Measurements from ENCODE around the gene ZNF439.
"Not testable (repeated sequence)": the region's sequence is repeated elsewhere in the genome, so short reads cannot be mapped to it uniquely, and the experiment has no call there.

The ZNF439 gene

GRCh38 chr19:11848594-11849469 lies at the start of gene ZNF439:
TSS of gene ZNF439 (plus strand) at chr19:11848726. CDS start at chr19:11848868, 142 bp downstream.
- H3K9me3 Mint-ChIP-seq: no peaks in the 10 kb centered on the region
- H3K27me3 Mint-ChIP-seq: no peaks in the 10 kb centered on the region
- peak within 1 kb of the TSS; percentile 83 for H3K27ac Mint-ChIP-seq
- peaks cover 22% of the 10 kb centered on the region for H3K36me3 Mint-ChIP-seq (ENCODE audit: low read depth)
- H3K4me1 Mint-ChIP-seq: peaks cover 26% of the 10 kb centered on the region
- ATAC-seq: peak; percentile 98
- DNase-seq: peak; percentile 91
- peak within 1 kb of the TSS; percentile 82 for H3K4me3 Mint-ChIP-seq

- no peaks in the 10 kb centered on the region for H3K4me1 Mint-ChIP-seq
- ATAC-seq (no peak), DNase-seq (no peak)
- no peak overlapping the region for H3K4me3 Mint-ChIP-seq
- H3K27ac Mint-ChIP-seq: no peak overlapping the region
- no peaks in the 10 kb centered on the region for H3K27me3 Mint-ChIP-seq
- peaks cover 37% of the 10 kb centered on the region for H3K36me3 Mint-ChIP-seq (ENCODE audit: low read depth)
- peaks cover 37% of the 10 kb centered on the region for H3K9me3 Mint-ChIP-seq
These were observed 42.0 kb upstream of the ZNF439 start for GRCh38 chr19:11806354-11807098.

- peaks cover 37% of the 10 kb centered on the region for H3K9me3 Mint-ChIP-seq
- no peak overlapping the region for H3K27ac Mint-ChIP-seq
- DNase-seq: no peak
- no peak for ATAC-seq
- H3K4me3 Mint-ChIP-seq: no peak overlapping the region
- peaks cover under 1% of the 10 kb centered on the region for H3K4me1 Mint-ChIP-seq
- peaks cover 37% of the 10 kb centered on the region for H3K36me3 Mint-ChIP-seq (ENCODE audit: low read depth)
- no peaks in the 10 kb centered on the region for H3K27me3 Mint-ChIP-seq
These were observed 41.5 kb upstream of the ZNF439 start for GRCh38 chr19:11807099-11807380.

- Mint-ChIP-seq H3K9me3 (peaks cover 8% of the 10 kb centered on the region), H3K27ac (peak overlapping the region; percentile 39), H3K4me3 (peak overlapping the region; percentile 89), H3K27me3 (no peaks in the 10 kb centered on the region), H3K4me1 (peaks cover 25% of the 10 kb centered on the region), H3K36me3 (ENCODE audit: low read depth) (peaks cover 21% of the 10 kb centered on the region)
- ATAC-seq: peak; percentile 25
- no peak for DNase-seq
These were observed 34.9 kb upstream of the ZNF439 start for GRCh38 chr19:11813703-11814028.

- DNase-seq (peak; percentile 92), ATAC-seq (peak; percentile 100)
- Mint-ChIP-seq H3K36me3 (ENCODE audit: low read depth) (peaks cover 19% of the 10 kb centered on the region), H3K4me1 (peaks cover 25% of the 10 kb centered on the region), H3K9me3 (peaks cover 3% of the 10 kb centered on the region), H3K27me3 (no peaks in the 10 kb centered on the region), H3K4me3 (peak within 1 kb of the TSS; percentile 89), H3K27ac (peak within 1 kb of the TSS; percentile 39)
These were observed 34.4 kb upstream of the ZNF439 start, which contains the start of gene ZNF440 for GRCh38 chr19:11814029-11814699. TSS of gene ZNF440 (plus strand) at chr19:11814273. CDS start at chr19:11814448, 175 bp downstream.

- ATAC-seq (no peak), DNase-seq (no peak)
- Mint-ChIP-seq H3K27ac (no peak overlapping the region), H3K4me1 (peaks cover 25% of the 10 kb centered on the region), H3K4me3 (peak overlapping the region; percentile 89), H3K9me3 (peaks cover 3% of the 10 kb centered on the region), H3K27me3 (no peaks in the 10 kb centered on the region), H3K36me3 (ENCODE audit: low read depth) (peaks cover 22% of the 10 kb centered on the region)
These were observed 33.9 kb upstream of the ZNF439 start for GRCh38 chr19:11814700-11815035.

- Mint-ChIP-seq H3K27ac (no peak overlapping the region), H3K4me1 (peaks cover 5% of the 10 kb centered on the region), H3K9me3 (peaks cover 14% of the 10 kb centered on the region), H3K4me3 (no peak overlapping the region), H3K27me3 (no peaks in the 10 kb centered on the region), H3K36me3 (ENCODE audit: low read depth) (peaks cover 51% of the 10 kb centered on the region)
- no peak for DNase-seq
- ATAC-seq: peak; percentile 46
These were observed 26.9 kb upstream of the ZNF439 start for GRCh38 chr19:11821474-11822109.

GRCh38 chr19:11828957-11829876 lies 19.3 kb upstream of the ZNF439 start:
- not testable (repeated sequence) for H3K4me1 Mint-ChIP-seq, H3K27me3 Mint-ChIP-seq, DNase-seq, H3K4me3 Mint-ChIP-seq, H3K27ac Mint-ChIP-seq
- Mint-ChIP-seq H3K36me3 (ENCODE audit: low read depth) (peaks cover 84% of the 10 kb centered on the region), H3K9me3 (peaks cover 54% of the 10 kb centered on the region)
- ATAC-seq: peak; percentile 20

- no peak for DNase-seq
- H3K36me3 Mint-ChIP-seq (ENCODE audit: low read depth): peaks cover 82% of the 10 kb centered on the region
- no peak overlapping the region for H3K4me3 Mint-ChIP-seq
- peaks cover 56% of the 10 kb centered on the region for H3K9me3 Mint-ChIP-seq
- ATAC-seq: no peak
- peaks cover 6% of the 10 kb centered on the region for H3K4me1 Mint-ChIP-seq
- no peaks in the 10 kb centered on the region for H3K27me3 Mint-ChIP-seq
- no peak overlapping the region for H3K27ac Mint-ChIP-seq
These were observed 16.1 kb upstream of the ZNF439 start for GRCh38 chr19:11832253-11832912.

GRCh38 chr19:11833541-11833940 lies 15.0 kb upstream of the ZNF439 start:
- Mint-ChIP-seq H3K36me3 (ENCODE audit: low read depth) (peaks cover 71% of the 10 kb centered on the region), H3K9me3 (peaks cover 51% of the 10 kb centered on the region), H3K27me3 (no peaks in the 10 kb centered on the region), H3K27ac (no peak overlapping the region), H3K4me3 (no peak overlapping the region), H3K4me1 (peaks cover 6% of the 10 kb centered on the region)
- ATAC-seq: no peak
- DNase-seq: no peak

GRCh38 chr19:11835626-11836066 lies 12.9 kb upstream of the ZNF439 start:
- not testable (repeated sequence) for DNase-seq, ATAC-seq, H3K27ac Mint-ChIP-seq, H3K4me1 Mint-ChIP-seq, H3K27me3 Mint-ChIP-seq, H3K4me3 Mint-ChIP-seq
- Mint-ChIP-seq H3K9me3 (peaks cover 48% of the 10 kb centered on the region), H3K36me3 (ENCODE audit: low read depth) (peaks cover 51% of the 10 kb centered on the region)

GRCh38 chr19:11843722-11844121 lies 4.8 kb upstream of the ZNF439 start:
- no peaks in the 10 kb centered on the region for H3K27me3 Mint-ChIP-seq
- H3K36me3 Mint-ChIP-seq (ENCODE audit: low read depth): no peaks in the 10 kb centered on the region
- H3K4me1 Mint-ChIP-seq: peaks cover 19% of the 10 kb centered on the region
- H3K4me3 Mint-ChIP-seq: no peak overlapping the region
- ATAC-seq: no peak
- H3K9me3 Mint-ChIP-seq: peaks cover 12% of the 10 kb centered on the region
- H3K27ac Mint-ChIP-seq: peak overlapping the region; percentile 5
- no peak for DNase-seq

- H3K4me1 Mint-ChIP-seq: peaks cover 36% of the 10 kb centered on the region
- H3K4me3 Mint-ChIP-seq, H3K27ac Mint-ChIP-seq, H3K9me3 Mint-ChIP-seq, DNase-seq, ATAC-seq, H3K27me3 Mint-ChIP-seq: not testable (repeated sequence)
- peaks cover 16% of the 10 kb centered on the region for H3K36me3 Mint-ChIP-seq (ENCODE audit: low read depth)
These were observed 911 bp upstream of the ZNF439 start for GRCh38 chr19:11847615-11848014.

Measured in activated naive CD8-positive, alpha-beta T cell treated with anti-CD3 and anti-CD28 coated beads, Interleukin-2, amount 50 U/mL, for 24 hours (primary cell).